Measurements from ENCODE around the gene CENPE. TPM values are rescaled to one million over a fixed set of nuclear protein-coding genes. Genes with fewer than 3 reads are reported as not detected.
"Not testable (repeated sequence)": the region's sequence is repeated elsewhere in the genome, so short reads cannot be mapped to it uniquely, and the experiment has no call there.

CENPE gene, protein sequence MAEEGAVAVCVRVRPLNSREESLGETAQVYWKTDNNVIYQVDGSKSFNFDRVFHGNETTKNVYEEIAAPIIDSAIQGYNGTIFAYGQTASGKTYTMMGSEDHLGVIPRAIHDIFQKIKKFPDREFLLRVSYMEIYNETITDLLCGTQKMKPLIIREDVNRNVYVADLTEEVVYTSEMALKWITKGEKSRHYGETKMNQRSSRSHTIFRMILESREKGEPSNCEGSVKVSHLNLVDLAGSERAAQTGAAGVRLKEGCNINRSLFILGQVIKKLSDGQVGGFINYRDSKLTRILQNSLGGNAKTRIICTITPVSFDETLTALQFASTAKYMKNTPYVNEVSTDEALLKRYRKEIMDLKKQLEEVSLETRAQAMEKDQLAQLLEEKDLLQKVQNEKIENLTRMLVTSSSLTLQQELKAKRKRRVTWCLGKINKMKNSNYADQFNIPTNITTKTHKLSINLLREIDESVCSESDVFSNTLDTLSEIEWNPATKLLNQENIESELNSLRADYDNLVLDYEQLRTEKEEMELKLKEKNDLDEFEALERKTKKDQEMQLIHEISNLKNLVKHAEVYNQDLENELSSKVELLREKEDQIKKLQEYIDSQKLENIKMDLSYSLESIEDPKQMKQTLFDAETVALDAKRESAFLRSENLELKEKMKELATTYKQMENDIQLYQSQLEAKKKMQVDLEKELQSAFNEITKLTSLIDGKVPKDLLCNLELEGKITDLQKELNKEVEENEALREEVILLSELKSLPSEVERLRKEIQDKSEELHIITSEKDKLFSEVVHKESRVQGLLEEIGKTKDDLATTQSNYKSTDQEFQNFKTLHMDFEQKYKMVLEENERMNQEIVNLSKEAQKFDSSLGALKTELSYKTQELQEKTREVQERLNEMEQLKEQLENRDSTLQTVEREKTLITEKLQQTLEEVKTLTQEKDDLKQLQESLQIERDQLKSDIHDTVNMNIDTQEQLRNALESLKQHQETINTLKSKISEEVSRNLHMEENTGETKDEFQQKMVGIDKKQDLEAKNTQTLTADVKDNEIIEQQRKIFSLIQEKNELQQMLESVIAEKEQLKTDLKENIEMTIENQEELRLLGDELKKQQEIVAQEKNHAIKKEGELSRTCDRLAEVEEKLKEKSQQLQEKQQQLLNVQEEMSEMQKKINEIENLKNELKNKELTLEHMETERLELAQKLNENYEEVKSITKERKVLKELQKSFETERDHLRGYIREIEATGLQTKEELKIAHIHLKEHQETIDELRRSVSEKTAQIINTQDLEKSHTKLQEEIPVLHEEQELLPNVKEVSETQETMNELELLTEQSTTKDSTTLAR (N-terminal part only)
- total RNA-seq (2014; rRNA removed; shearing (Covaris generic)), result 22.4 and 26.3 TPM in 2 replicates
- 9.4 and 11.1 TPM in 2 replicates for polyA plus RNA-seq (2014; cell fraction: nucleus; rRNA removed)

DNA sequence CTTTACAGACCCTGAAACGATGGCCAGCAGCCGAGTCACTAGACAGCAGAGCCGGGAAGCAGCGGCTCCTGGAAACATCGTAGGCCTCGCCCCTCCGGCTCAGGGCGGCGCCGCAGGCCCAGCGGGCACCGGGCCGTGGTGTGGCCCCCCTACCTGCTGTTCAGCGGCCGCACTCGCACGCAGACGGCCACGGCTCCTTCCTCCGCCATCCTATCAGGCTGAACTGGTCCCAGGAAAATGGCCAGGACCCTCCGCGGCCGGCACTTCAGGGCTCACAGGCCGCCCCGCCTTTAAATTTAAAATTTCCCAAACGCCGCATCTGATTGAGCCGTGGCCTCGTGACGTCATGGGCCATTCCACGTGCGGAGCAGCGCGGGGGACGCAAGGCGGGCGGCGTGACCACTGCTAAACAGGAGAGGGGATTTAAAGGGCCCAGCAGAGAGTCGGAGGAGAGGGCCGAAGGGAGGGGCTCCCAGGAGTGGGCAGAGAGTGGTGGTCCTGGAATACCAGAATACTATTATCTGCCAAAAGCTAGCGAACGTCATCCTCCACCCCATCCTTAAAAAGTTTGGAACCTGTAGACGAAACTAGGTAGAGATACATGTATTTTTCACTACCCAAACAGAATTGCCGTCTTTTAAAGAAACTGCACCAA, at the start of gene CENPE:
Gene CENPE (minus strand): TSS at position 233 of the 655 bp plus-strand sequence. CDS start 24 bp downstream, at position 209.
- DNase-seq (ENCODE audit: extremely low read depth, low read depth), result peak; percentile 73

- DNase-seq (ENCODE audit: extremely low read depth, low read depth), result no peak
Observed at GRCh38 chr4:103244251-103244650, 46.1 kb upstream of the CENPE start.

GRCh38 chr4:103230938-103231337, 32.8 kb upstream of the CENPE start:
- DNase-seq (ENCODE audit: extremely low read depth, low read depth), result not testable (repeated sequence)

DNA sequence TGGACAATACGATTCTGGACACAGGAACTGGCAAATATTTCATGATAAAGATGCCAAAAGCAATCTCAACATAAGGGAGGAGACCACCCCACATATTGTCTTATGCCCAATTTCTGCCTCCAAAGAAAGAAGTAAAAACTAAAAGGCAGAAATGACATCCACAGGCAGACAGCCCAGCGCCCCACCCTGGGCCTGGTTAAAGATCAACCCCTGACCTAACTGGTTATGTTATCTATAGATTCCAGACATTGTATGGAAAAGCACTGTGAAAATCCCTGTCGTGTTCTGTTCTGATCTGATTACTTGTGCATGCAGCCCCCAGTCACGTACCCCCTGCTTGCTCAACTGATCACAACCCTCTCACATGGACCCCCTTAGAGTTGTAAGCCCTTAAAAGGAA, 25.4 kb upstream of the CENPE start:
- DNase-seq (ENCODE audit: extremely low read depth, low read depth), result not testable (repeated sequence)

DNA sequence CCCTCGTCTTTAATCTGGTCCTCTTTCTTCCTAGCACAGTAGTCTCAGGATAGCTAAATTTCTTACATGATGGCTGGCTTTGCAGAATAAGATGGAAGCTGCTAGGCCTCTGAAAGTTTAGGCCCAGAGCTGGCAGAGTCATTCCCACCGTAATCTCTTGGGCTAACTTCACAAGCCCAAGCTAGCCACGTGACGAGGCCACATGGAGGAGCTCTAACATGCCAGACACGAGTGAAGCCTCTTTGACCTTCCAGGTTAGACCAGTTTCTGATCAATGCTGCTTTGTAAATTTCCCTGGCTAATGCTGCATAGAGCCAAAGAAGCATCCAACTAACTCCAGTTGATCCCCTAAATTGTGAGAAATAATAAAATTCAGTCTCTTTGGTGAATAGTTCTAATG, 9.5 kb upstream of the CENPE start:
- DNase-seq (ENCODE audit: extremely low read depth, low read depth), result no peak

- peak; percentile 11 for DNase-seq (ENCODE audit: extremely low read depth, low read depth)
Observed at GRCh38 chr4:103204111-103204510, 6.0 kb upstream of the CENPE start.

DNA sequence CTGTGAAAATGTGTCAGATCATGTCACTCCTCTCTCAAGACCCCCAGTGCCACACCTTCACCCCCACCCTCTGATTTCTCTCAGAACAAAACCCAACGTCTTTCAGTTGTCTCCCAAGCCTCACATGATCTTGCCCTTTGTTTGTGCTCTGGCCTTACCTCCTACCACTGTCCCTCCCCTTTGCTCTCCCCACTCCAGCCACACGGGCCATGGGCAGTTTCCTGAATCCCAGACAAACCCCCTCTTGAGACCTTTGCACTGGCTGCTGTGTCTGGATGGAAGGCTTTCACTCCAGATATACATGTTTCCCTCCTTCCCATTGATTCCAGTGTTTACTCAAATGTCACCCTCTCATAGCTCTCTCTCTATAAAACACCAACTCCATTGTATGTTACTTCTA, 3.6 kb upstream of the CENPE start:
- DNase-seq (ENCODE audit: extremely low read depth, low read depth), result no peak

GRCh38 chr4:103201253-103201652, 3.1 kb upstream of the CENPE start:
- DNase-seq (ENCODE audit: extremely low read depth, low read depth), result no peak

- DNase-seq (ENCODE audit: extremely low read depth, low read depth), result no peak
Observed at GRCh38 chr4:103199009-103199408, 866 bp upstream of the CENPE start.

DNA sequence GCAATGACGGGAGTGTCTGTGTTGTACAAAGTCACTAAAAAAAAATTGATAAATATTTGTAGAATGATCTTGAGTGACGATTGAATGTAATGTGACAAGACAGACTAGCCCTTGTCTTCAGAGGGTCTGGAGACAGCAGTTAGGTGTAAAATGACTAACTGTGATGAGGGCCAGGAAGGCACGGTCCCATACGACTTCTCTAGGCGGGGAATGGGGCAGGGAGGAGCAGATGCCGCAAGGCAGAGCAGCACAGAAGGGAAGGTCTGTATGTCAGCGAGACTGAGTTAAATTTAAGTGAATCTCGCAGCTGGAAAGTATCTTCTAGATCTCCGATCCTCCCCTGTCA, 405 bp downstream of the CENPE start:
- peak; percentile 1 for DNase-seq (ENCODE audit: extremely low read depth, low read depth)

DNA sequence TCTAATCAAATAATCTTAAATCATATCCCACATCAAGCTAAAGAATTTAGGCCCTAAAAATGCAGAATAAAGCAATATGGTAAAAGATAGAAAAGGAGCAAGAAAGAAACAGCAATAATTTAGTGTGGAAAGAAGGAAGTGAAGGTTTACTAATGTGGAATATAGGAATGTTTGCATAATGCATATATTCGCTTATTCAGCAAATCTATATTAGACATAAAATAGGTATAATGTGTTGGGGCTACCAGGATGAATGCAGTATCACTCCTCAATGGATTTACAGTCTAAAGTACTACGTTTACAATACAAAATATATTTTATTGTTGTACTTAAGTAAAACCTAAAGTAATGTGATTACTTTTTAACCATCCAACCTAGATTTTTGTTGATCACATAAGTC, 4.7 kb downstream of the CENPE start:
- DNase-seq (ENCODE audit: extremely low read depth, low read depth), result no peak

- no peak for DNase-seq (ENCODE audit: extremely low read depth, low read depth)
Observed at GRCh38 chr4:103171006-103171405, 27.1 kb downstream of the CENPE start.

DNA sequence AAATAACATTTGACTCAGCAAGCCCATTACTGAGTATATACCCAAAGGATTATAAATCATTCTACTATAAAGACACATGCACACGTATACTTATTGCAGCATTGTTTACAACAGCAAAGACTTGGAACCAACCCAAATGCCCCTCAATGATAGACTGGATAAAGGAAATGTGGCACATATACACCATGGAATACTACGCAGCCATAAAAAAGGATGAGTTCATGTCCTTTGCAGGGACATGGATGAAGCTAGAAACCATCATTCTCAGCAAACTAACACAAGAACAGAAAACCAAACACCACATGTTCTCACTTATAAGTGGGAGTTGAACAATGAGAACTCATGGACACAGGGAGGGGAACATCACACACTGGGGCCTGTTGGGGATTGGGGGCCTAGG, 28.4 kb downstream of the CENPE start:
- DNase-seq (ENCODE audit: extremely low read depth, low read depth), result not testable (repeated sequence)

DNA sequence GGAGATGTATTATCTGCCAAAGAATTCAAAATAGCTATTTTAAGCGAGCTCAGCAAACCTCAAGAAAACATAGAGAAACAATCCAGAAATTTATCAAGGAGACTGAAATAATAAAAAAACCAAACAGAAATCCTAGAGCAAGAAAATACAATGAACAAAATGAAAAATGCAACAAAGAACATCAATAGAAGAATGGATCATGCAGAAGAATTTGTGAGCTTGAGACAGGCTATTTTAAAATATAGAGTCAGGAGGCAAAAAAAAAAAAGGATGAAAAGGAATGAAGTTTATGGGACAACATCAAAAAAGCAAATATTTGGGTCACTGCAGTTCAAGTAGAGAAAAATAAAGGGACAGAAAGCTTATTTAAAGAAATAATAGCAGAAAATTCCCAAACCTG, 29.1 kb downstream of the CENPE start:
- DNase-seq (ENCODE audit: extremely low read depth, low read depth), result no peak

DNA sequence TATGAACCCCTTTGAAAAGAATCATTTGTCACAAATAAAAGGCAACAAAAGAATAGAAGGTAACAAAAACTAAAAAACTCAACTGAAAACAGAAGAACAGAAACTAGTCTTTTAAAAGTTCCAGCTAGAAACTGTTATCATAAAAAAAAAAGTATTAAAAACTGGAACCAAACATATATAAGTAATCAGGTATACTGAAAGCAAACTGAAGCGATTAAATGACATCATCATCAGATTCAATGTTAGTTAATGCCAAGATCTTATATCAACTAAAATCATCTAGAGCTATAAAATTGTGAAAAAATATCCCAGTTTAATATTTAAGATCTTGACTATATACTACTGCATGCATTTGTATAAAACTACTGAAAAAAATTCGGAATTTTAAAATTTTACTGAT, 36.0 kb downstream of the CENPE start:
- DNase-seq (ENCODE audit: extremely low read depth, low read depth), result no peak

- no peak for DNase-seq (ENCODE audit: extremely low read depth, low read depth)
Observed at GRCh38 chr4:103158760-103159159, 39.4 kb downstream of the CENPE start.

GRCh38 chr4:103156106-103156505, 42.0 kb downstream of the CENPE start:
- no peak for DNase-seq (ENCODE audit: extremely low read depth, low read depth)

DNA sequence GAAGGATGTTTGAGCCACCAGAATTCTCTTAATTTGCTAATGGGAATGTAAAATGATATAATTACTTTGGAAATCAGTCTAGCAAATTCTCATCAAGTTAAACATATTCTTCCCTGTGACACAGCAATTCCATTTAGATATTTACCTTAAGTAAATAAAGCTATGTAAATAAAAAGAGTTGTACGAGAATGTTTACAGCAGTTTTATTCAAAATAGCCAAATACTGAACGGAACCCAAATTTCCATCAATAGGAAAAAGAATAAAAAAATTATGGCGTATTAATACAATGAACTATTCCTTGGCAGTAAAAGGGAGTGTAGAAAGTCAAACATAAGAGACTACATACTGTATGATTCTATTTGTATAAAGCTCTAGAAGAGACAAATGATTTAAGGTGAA, 45.8 kb downstream of the CENPE start:
- DNase-seq (ENCODE audit: extremely low read depth, low read depth), result no peak

DNA sequence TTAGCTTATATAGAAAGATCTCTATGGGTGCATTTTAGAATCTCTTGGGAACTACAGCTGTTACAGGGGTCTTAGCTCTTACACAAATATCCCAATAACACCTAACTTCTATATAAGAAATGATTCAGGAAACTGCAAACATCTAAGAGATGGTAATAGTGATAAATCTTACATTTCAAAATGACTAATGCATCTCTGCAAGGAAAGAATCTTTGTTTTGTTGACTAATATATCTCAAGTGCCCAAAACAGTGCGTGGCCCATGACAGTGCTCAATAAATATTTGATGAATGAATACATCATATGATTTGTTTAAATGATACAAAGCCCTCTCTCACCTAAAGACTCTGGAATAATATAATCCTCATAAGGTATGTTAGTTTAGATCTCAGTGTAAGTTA, 47.5 kb downstream of the CENPE start:
- no peak for DNase-seq (ENCODE audit: extremely low read depth, low read depth)

GRCh38 chr4:103144926-103145325, 53.2 kb downstream of the CENPE start:
- DNase-seq (ENCODE audit: extremely low read depth, low read depth), result no peak
